Measurements from ENCODE around the gene OTP.

OTP gene

DNA sequence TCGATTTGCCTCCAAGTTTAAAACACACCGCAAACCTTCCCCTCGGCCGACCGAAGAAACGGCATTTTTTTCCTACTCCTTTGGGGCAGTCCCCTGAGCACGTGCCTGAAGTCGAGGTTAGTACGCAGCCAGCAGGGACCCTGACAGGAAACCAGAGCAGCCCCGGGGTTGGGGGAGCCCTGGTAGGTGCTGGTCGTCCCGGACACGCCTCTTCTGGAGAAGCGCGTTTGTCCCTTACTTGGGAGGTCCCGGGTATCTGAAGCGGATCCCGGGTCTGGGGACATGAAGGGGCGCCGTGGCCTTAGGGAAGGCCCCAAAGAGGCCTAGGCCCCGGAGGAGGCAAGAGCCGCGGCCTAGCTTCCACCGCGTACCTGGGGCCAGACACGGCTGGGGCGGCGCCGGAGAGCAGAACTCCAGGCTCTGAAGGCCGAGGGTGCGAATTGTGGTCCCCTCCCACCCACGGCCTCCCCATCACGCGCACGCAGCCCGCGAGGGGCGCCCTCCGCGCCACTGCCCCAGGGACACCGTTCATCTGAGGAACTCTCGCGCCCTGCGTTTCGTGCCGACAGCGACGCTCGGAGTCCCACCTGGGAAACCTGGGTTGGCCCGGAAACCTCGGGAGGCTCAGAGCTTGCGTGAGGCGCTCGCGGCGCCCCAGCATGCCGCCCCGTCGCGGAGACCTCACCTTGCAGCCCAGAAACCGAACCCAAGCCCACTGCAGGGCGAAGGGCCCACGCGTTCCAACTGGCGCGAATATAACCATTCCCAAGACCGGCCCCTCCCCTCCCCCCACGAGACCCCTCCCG is 10.4 kb downstream of the OTP start:
- no peak overlapping the region for H3K4me2 ChIP-seq (ENCODE audit: low read length)
- H3K4me3 ChIP-seq (ENCODE audit: low read length): no peak overlapping the region
- no peaks in the 10 kb centered on the region for H3K9me3 ChIP-seq (ENCODE audit: insufficient read depth, low read length)
- H3K79me2 ChIP-seq (ENCODE audit: low read length): no peaks in the 10 kb centered on the region
- no peaks in the 10 kb centered on the region for H3K27me3 ChIP-seq (ENCODE audit: low read depth, low read length)
- no peak overlapping the region for H3K27ac ChIP-seq (ENCODE audit: low read length)
- H3K9ac ChIP-seq (ENCODE audit: low read length): no peak overlapping the region
- no peaks in the 10 kb centered on the region for H4K20me1 ChIP-seq (ENCODE audit: insufficient read depth, low read length)
- TF ChIP-seq EZH2phosphoT487 (IDR thresholded peaks at IDR 0.05; ENCODE audit: low read depth): no peak
- TF ChIP-seq, protein P1, sequence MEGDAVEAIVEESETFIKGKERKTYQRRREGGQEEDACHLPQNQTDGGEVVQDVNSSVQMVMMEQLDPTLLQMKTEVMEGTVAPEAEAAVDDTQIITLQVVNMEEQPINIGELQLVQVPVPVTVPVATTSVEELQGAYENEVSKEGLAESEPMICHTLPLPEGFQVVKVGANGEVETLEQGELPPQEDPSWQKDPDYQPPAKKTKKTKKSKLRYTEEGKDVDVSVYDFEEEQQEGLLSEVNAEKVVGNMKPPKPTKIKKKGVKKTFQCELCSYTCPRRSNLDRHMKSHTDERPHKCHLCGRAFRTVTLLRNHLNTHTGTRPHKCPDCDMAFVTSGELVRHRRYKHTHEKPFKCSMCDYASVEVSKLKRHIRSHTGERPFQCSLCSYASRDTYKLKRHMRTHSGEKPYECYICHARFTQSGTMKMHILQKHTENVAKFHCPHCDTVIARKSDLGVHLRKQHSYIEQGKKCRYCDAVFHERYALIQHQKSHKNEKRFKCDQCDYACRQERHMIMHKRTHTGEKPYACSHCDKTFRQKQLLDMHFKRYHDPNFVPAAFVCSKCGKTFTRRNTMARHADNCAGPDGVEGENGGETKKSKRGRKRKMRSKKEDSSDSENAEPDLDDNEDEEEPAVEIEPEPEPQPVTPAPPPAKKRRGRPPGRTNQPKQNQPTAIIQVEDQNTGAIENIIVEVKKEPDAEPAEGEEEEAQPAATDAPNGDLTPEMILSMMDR (IDR thresholded peaks at IDR 0.05; ENCODE audit: low read depth, low read length): no peak
- H3K36me3 ChIP-seq (replicated peaks; ENCODE audit: low read depth, low read length): no peaks in the 10 kb centered on the region
- H2AFZ ChIP-seq (ENCODE audit: low read depth, low read length): no peak overlapping the region
- H3K4me1 ChIP-seq (ENCODE audit: low read length): 0 out of 2 replicates have a peak, but pooled peaks cover 3% of the 10 kb centered on the region

DNA sequence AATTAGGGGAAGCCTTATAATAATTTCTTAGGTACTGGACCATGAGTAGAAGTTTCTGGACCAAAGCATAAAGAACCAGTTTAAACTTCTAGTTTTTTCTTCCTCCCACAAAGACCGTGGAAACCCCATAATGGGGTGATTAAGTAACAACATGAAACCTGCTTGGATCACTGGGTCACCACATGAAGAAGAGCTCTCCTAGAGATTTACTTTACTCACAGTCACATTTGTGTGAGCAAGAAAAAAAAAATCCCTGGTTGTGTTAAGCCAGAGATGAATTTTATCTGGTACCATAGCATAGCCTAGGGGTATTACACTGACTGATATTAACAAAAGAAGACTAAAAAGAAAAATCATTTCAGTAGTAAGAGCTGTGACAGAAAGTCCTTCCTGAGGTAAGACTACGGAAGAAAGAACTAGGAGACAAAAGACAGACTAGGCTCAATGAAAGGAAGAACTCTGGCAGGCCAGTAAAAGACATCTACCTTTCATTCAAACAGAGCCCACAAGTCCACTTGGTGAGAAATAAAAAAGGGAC is 15.2 kb downstream of the OTP start:
- H3K9me3 ChIP-seq (ENCODE audit: insufficient read depth, low read length): no peaks in the 10 kb centered on the region
- H4K20me1 ChIP-seq (ENCODE audit: insufficient read depth, low read length): no peaks in the 10 kb centered on the region
- TF ChIP-seq, protein P1 (IDR thresholded peaks at IDR 0.05; ENCODE audit: low read depth, low read length): no peak
- no peak for TF ChIP-seq EZH2phosphoT487 (IDR thresholded peaks at IDR 0.05; ENCODE audit: low read depth)
- H3K79me2 ChIP-seq (ENCODE audit: low read length): no peaks in the 10 kb centered on the region
- H3K36me3 ChIP-seq (replicated peaks; ENCODE audit: low read depth, low read length): no peaks in the 10 kb centered on the region
- H3K27ac ChIP-seq (ENCODE audit: low read length): no peak overlapping the region
- no peaks in the 10 kb centered on the region for H3K4me1 ChIP-seq (ENCODE audit: low read length)
- no peak overlapping the region for H3K9ac ChIP-seq (ENCODE audit: low read length)
- H3K4me3 ChIP-seq (ENCODE audit: low read length): no peak overlapping the region
- H3K4me2 ChIP-seq (ENCODE audit: low read length): no peak overlapping the region
- H2AFZ ChIP-seq (ENCODE audit: low read depth, low read length): no peak overlapping the region
- H3K27me3 ChIP-seq (ENCODE audit: low read depth, low read length): no peaks in the 10 kb centered on the region

DNA sequence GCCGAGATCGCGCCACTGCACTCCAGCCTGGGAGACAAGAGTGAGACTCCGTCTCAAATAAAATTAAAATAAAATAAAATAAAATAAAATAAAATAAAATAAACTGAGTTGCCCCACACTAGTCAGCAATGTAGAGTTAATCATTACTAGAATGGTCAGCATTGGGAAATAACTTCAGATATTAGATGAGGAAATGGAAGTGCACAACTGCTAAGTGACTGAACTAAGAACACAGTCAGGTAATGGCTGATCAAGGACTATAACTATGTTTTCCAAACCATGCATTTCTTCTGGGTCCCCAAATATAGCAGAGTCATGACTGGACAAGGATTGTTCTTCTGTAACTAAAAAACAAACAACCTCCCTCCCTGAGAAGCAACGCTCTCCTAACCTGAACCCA is 17.1 kb downstream of the OTP start:
- Histone ChIP-seq H3K9ac (ENCODE audit: low read length) (no peak overlapping the region), H3K79me2 (ENCODE audit: low read length) (no peaks in the 10 kb centered on the region), H3K9me3 (ENCODE audit: insufficient read depth, low read length) (no peaks in the 10 kb centered on the region), H3K4me3 (ENCODE audit: low read length) (no peak overlapping the region), H2AFZ (ENCODE audit: low read depth, low read length) (no peak overlapping the region), H3K4me2 (ENCODE audit: low read length) (no peak overlapping the region), H3K4me1 (ENCODE audit: low read length) (no peaks in the 10 kb centered on the region), H3K36me3 (replicated peaks; ENCODE audit: low read depth, low read length) (no peaks in the 10 kb centered on the region), H4K20me1 (ENCODE audit: insufficient read depth, low read length) (no peaks in the 10 kb centered on the region), H3K27me3 (ENCODE audit: low read depth, low read length) (no peaks in the 10 kb centered on the region), H3K27ac (ENCODE audit: low read length) (no peak overlapping the region)
- TF ChIP-seq EZH2phosphoT487 (IDR thresholded peaks at IDR 0.05; ENCODE audit: low read depth): no peak
- TF ChIP-seq, protein P1 (IDR thresholded peaks at IDR 0.05; ENCODE audit: low read depth, low read length): no peak

DNA sequence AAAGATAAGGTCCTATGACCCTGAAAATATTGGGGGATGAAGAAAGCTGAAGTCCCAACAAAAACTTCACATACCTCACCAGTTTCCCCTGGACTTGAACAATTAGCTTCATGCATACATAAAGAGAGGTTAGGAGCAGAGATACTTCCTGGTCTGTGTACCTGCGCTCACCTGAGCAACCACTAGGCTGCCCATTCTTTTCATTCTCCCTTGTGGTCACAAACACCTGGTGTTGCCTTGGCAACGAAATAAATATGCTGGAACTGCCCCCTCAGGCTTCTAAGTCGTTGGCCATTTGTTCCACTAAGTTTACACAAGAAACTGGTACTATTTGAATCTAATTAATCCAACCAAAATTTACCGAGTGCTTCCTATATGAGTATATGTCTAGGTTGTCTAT is 18.1 kb downstream of the OTP start:
- Histone ChIP-seq H3K4me2 (ENCODE audit: low read length) (no peak overlapping the region), H3K4me1 (ENCODE audit: low read length) (no peaks in the 10 kb centered on the region), H2AFZ (ENCODE audit: low read depth, low read length) (no peak overlapping the region), H4K20me1 (ENCODE audit: insufficient read depth, low read length) (no peaks in the 10 kb centered on the region), H3K9ac (ENCODE audit: low read length) (no peak overlapping the region), H3K36me3 (replicated peaks; ENCODE audit: low read depth, low read length) (no peaks in the 10 kb centered on the region), H3K27ac (ENCODE audit: low read length) (no peak overlapping the region), H3K79me2 (ENCODE audit: low read length) (no peaks in the 10 kb centered on the region), H3K9me3 (ENCODE audit: insufficient read depth, low read length) (no peaks in the 10 kb centered on the region), H3K27me3 (ENCODE audit: low read depth, low read length) (no peaks in the 10 kb centered on the region), H3K4me3 (ENCODE audit: low read length) (no peak overlapping the region)
- TF ChIP-seq, protein P1 (IDR thresholded peaks at IDR 0.05; ENCODE audit: low read depth, low read length): no peak
- no peak for TF ChIP-seq EZH2phosphoT487 (IDR thresholded peaks at IDR 0.05; ENCODE audit: low read depth)

Data from OCI-LY3 (cell line).